Stomach (tissue), 4 donors: Measurements from ENCODE around the gene JMJD1C.

Experiments used
- POLR2A ChIP-seq, 4 donors: fragments of 450-650 bp; IDR thresholded peaks; one replicate each; pipeline ENCODE4 v1.6.1; 2016; ENCODE audit warnings: antibody characterized with exemption in 4 of 4, control low read depth in 2 of 4, mild to moderate bottlenecking in 1 of 4, moderate library complexity in 1 of 4
- POLR2AphosphoS5 ChIP-seq, 3 donors: sonication (generic); formaldehyde crosslinking; IDR thresholded peaks; one replicate each; pipeline ENCODE4 v1.6.1; 2016; ENCODE audit warnings: antibody characterized with exemption in 3 of 3
- TF ChIP-seq, protein P1 (sequence below), 7 experiments: fragments of 450-650 bp in 4 of 7; fragments of 200-600 bp in 3 of 7; sonication (generic) in 3 of 7; IDR thresholded peaks; one replicate each; pipeline ENCODE4 v1.5.1; 2016 to 2019; ENCODE audit warnings: antibody characterized with exemption in 7 of 7, control low read depth in 2 of 7, mild to moderate bottlenecking in 1 of 7

GRCh38 chr10:63355682-63356081 lies 110.1 kb downstream of the JMJD1C start:
- TF ChIP-seq, protein P1, sequence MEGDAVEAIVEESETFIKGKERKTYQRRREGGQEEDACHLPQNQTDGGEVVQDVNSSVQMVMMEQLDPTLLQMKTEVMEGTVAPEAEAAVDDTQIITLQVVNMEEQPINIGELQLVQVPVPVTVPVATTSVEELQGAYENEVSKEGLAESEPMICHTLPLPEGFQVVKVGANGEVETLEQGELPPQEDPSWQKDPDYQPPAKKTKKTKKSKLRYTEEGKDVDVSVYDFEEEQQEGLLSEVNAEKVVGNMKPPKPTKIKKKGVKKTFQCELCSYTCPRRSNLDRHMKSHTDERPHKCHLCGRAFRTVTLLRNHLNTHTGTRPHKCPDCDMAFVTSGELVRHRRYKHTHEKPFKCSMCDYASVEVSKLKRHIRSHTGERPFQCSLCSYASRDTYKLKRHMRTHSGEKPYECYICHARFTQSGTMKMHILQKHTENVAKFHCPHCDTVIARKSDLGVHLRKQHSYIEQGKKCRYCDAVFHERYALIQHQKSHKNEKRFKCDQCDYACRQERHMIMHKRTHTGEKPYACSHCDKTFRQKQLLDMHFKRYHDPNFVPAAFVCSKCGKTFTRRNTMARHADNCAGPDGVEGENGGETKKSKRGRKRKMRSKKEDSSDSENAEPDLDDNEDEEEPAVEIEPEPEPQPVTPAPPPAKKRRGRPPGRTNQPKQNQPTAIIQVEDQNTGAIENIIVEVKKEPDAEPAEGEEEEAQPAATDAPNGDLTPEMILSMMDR (IDR thresholded peaks at IDR 0.05), result no peak
- TF ChIP-seq POLR2A (IDR thresholded peaks at IDR 0.05), result no peak
- TF ChIP-seq POLR2AphosphoS5 (IDR thresholded peaks at IDR 0.05), result no peak
